ENCODE measurements around the gene RBM14. TPM values are rescaled to one million over a fixed set of nuclear protein-coding genes. Genes with fewer than 3 reads are reported as not detected.
"Not testable (repeated sequence)": the region's sequence is repeated elsewhere in the genome, so short reads cannot be mapped to it uniquely, and the experiment has no call there.

RBM14 gene
- total RNA-seq, 2 donors from 2014 or later = 286 to 398 TPM

DNA sequence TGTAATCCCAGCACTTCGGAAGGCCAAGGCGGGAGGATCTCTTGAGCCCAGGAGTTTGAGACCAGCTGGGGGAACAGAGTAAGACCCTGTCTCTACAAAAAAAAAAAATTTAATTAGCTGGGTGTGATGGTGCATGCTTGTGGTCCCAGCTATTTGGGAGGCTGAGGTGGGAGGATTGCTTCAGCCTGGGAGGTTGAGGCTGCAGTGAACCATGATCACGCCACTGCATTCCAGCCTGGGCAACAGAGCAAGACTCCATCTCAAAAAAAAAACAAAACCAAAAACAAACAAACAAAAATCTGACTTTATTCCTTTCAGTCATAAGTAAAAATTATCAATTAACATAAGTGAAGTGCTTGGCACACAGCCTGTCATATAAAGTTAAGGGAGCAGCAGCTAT lies 9.8 kb upstream of the RBM14 start:
- DNase-seq; H3K36me3 Mint-ChIP-seq (ENCODE audit: low read depth); ATAC-seq; H3K4me3 Mint-ChIP-seq; H3K27ac Mint-ChIP-seq; H3K9me3 ChIP-seq (ENCODE audit: control insufficient read depth, low read length, poor library complexity, severe bottlenecking); H3K4me1 Mint-ChIP-seq; H3K27me3 Mint-ChIP-seq: not testable (repeated sequence)

GRCh38 chr11:66607126-66607834 lies 9.2 kb upstream of the RBM14 start:
- peak overlapping the region; percentile 25 for H3K4me3 Mint-ChIP-seq
- no peaks in the 10 kb centered on the region for H3K36me3 Mint-ChIP-seq (ENCODE audit: low read depth)
- ATAC-seq = no peak
- H3K27me3 Mint-ChIP-seq = no peaks in the 10 kb centered on the region
- H3K27ac Mint-ChIP-seq = peak overlapping the region; percentile 79
- DNase-seq = no peak
- H3K4me1 Mint-ChIP-seq = peaks cover 5% of the 10 kb centered on the region
- H3K9me3 ChIP-seq (ENCODE audit: control insufficient read depth, low read length, poor library complexity, severe bottlenecking) = no peaks in the 10 kb centered on the region

DNA sequence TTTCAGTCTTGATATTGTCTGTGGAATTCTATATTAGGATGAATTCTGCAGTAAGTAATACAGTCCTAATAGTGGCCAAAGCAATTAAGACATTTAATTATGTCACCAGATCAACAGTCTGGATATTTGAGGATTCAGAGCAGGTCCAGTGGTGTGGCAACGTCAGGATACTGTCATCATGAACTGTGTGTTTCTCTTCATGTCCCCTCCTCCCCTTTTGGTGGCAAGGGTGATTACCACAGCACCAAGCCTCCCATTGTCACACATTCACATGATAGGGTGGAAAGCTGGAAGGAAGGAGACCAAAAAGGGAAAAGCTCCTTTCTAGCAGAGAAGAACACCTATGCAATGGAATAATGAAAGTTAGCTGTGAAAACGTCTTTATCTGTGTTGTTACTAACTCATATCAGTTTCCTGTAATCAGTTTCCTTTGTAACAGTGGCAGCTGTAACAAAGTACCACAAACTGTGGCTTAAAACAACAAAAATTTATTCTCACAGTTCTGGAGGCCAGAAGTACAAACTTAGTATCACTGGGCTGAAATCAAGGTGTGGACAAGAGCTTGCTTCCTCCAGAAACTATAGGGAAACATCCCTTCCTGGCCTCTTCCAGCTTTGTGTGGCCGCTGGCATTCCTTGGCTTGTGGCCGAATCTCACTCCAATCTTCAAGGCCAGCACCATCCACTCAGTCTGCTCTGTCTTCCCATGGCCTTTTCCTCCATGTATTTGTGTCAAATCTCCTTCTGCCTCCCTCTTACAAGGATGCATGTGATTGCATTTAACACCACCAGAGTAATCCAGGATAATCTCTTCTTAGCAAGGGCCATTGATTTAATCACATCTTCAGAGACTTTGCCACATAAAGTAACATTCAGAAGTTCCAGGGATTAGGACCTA lies 6.5 kb upstream of the RBM14 start:
- no peaks in the 10 kb centered on the region for H3K9me3 ChIP-seq (ENCODE audit: control insufficient read depth, low read length, poor library complexity, severe bottlenecking)
- no peaks in the 10 kb centered on the region for H3K36me3 Mint-ChIP-seq (ENCODE audit: low read depth)
- no peak for DNase-seq
- H3K27me3 Mint-ChIP-seq = no peaks in the 10 kb centered on the region
- peak overlapping the region; percentile 12 for H3K27ac Mint-ChIP-seq
- no peak overlapping the region for H3K4me3 Mint-ChIP-seq
- H3K4me1 Mint-ChIP-seq = peaks cover 5% of the 10 kb centered on the region
- ATAC-seq = peak; percentile 39

GRCh38 chr11:66612458-66612857 lies 4.0 kb upstream of the RBM14 start:
- peaks cover 21% of the 10 kb centered on the region for H3K4me1 Mint-ChIP-seq
- no peak for ATAC-seq
- H3K27me3 Mint-ChIP-seq = no peaks in the 10 kb centered on the region

GRCh38 chr11:66614073-66614472 lies 2.4 kb upstream of the RBM14 start:
- Mint-ChIP-seq H3K36me3 (ENCODE audit: low read depth) (peaks cover 12% of the 10 kb centered on the region), H3K27me3 (no peaks in the 10 kb centered on the region), H3K4me1 (peaks cover 36% of the 10 kb centered on the region), H3K27ac (no peak overlapping the region), H3K4me3 (no peak overlapping the region)
- H3K9me3 ChIP-seq (ENCODE audit: control insufficient read depth, low read length, poor library complexity, severe bottlenecking) = no peaks in the 10 kb centered on the region
- DNase-seq (no peak), ATAC-seq (no peak)

More at GRCh38 chr11:66612458-66612857, 4.0 kb upstream of the RBM14 start:
- peaks cover 7% of the 10 kb centered on the region for H3K36me3 Mint-ChIP-seq (ENCODE audit: low read depth)
- DNase-seq = no peak
- H3K9me3 ChIP-seq (ENCODE audit: control insufficient read depth, low read length, poor library complexity, severe bottlenecking) = no peaks in the 10 kb centered on the region
- no peak overlapping the region for H3K4me3 Mint-ChIP-seq
- H3K27ac Mint-ChIP-seq = no peak overlapping the region

GRCh38 chr11:66617155-66617834 lies 865 bp downstream of the RBM14 start:
- Mint-ChIP-seq H3K4me1 (peaks cover 51% of the 10 kb centered on the region), H3K27me3 (no peaks in the 10 kb centered on the region), H3K27ac (peak overlapping the region; percentile 97), H3K36me3 (ENCODE audit: low read depth) (peaks cover 12% of the 10 kb centered on the region), H3K4me3 (peak overlapping the region; percentile 98)
- no peak for ATAC-seq
- peak in 1 of 3 donors; percentile 22 for DNase-seq
- H3K9me3 ChIP-seq (ENCODE audit: control insufficient read depth, low read length, poor library complexity, severe bottlenecking) = no peaks in the 10 kb centered on the region

DNA sequence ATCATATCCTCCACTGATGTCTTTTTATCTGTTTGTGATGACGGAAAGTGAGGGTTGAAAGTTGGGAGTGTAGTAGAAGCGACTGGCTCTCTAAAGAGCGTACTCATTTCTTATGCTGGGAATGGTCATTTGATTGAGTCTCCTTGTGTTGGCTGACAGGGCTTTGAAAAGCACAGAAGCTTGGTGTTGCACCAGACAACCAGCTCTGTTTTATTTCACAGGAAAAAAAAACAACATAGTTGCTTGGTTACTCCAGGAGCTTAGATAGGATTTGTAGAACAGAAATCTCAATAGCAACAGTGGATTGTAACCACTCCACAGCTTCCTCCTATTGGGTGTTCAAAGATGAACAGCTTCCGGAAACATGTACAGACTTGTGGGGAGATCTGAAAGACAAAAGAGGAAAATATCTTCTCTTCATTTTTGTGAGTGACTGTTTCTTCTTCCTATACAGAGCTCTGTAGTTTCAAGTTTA lies 2.7 kb downstream of the RBM14 start:
- DNase-seq (peak in 1 of 3 donors; percentile 35), ATAC-seq (peak; percentile 60)
- H3K27me3 Mint-ChIP-seq = no peaks in the 10 kb centered on the region
- peak overlapping the region; percentile 98 for H3K4me3 Mint-ChIP-seq
- H3K4me1 Mint-ChIP-seq = peaks cover 69% of the 10 kb centered on the region
- H3K36me3 Mint-ChIP-seq (ENCODE audit: low read depth) = peaks cover 14% of the 10 kb centered on the region
- H3K9me3 ChIP-seq (ENCODE audit: control insufficient read depth, low read length, poor library complexity, severe bottlenecking) = no peaks in the 10 kb centered on the region
- peak overlapping the region; percentile 97 for H3K27ac Mint-ChIP-seq

GRCh38 chr11:66624450-66624849 lies 8.0 kb downstream of the RBM14 start:
- no peaks in the 10 kb centered on the region for H3K9me3 ChIP-seq (ENCODE audit: control insufficient read depth, low read length, poor library complexity, severe bottlenecking)
- H3K4me1 Mint-ChIP-seq = peaks cover 64% of the 10 kb centered on the region
- H3K27ac Mint-ChIP-seq = peak overlapping the region; percentile 97
- no peaks in the 10 kb centered on the region for H3K27me3 Mint-ChIP-seq
- H3K36me3 Mint-ChIP-seq (ENCODE audit: low read depth) = peaks cover 14% of the 10 kb centered on the region
- no peak overlapping the region for H3K4me3 Mint-ChIP-seq
- no peak for ATAC-seq
- DNase-seq = no peak

GRCh38 chr11:66625041-66625751 lies 8.8 kb downstream of the RBM14 start:
- H3K9me3 ChIP-seq (ENCODE audit: control insufficient read depth, low read length, poor library complexity, severe bottlenecking) = no peaks in the 10 kb centered on the region
- peaks cover 63% of the 10 kb centered on the region for H3K4me1 Mint-ChIP-seq
- H3K4me3 Mint-ChIP-seq = no peak overlapping the region
- DNase-seq = no peak
- ATAC-seq = no peak
- H3K36me3 Mint-ChIP-seq (ENCODE audit: low read depth) = peaks cover 14% of the 10 kb centered on the region
- peak overlapping the region; percentile 91 for H3K27ac Mint-ChIP-seq
- no peaks in the 10 kb centered on the region for H3K27me3 Mint-ChIP-seq

GRCh38 chr11:66625752-66626149 lies 9.3 kb downstream of the RBM14 start:
- Mint-ChIP-seq H3K27ac (peak overlapping the region; percentile 91), H3K36me3 (ENCODE audit: low read depth) (peaks cover 14% of the 10 kb centered on the region), H3K27me3 (no peaks in the 10 kb centered on the region), H3K4me1 (peaks cover 61% of the 10 kb centered on the region), H3K4me3 (peak overlapping the region; percentile 76)
- ATAC-seq (no peak), DNase-seq (no peak)
- H3K9me3 ChIP-seq (ENCODE audit: control insufficient read depth, low read length, poor library complexity, severe bottlenecking) = no peaks in the 10 kb centered on the region

DNA sequence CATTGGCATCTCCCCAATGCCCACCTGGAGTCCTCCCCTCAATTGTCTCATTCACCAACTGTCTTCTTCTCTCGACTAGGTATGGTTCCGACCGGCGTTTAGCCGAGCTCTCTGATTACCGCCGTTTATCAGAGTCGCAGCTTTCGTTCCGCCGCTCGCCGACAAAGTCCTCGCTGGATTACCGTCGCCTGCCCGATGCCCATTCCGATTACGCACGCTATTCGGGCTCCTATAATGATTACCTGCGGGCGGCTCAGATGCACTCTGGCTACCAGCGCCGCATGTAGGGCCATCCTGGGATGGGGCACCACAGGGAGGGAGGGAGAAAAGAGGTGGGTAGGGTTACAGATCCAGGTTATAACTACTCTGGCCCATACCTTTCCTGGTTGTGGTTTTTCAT lies 10.0 kb downstream of the RBM14 start:
- H3K27ac Mint-ChIP-seq = peak overlapping the region; percentile 91
- peaks cover 58% of the 10 kb centered on the region for H3K4me1 Mint-ChIP-seq
- H3K4me3 Mint-ChIP-seq = peak overlapping the region; percentile 76

GRCh38 chr11:66626926-66627325 lies 10.5 kb downstream of the RBM14 start:
- Mint-ChIP-seq H3K27ac (peak overlapping the region; percentile 91), H3K4me1 (peaks cover 55% of the 10 kb centered on the region), H3K36me3 (ENCODE audit: low read depth) (peaks cover 14% of the 10 kb centered on the region), H3K4me3 (peak overlapping the region; percentile 12), H3K27me3 (no peaks in the 10 kb centered on the region)
- no peaks in the 10 kb centered on the region for H3K9me3 ChIP-seq (ENCODE audit: control insufficient read depth, low read length, poor library complexity, severe bottlenecking)
- DNase-seq (no peak), ATAC-seq (no peak)

More for the DNA sequence above, 10.0 kb downstream of the RBM14 start:
- no peak for DNase-seq
- Mint-ChIP-seq H3K36me3 (ENCODE audit: low read depth) (peaks cover 14% of the 10 kb centered on the region), H3K27me3 (no peaks in the 10 kb centered on the region)
- ATAC-seq = no peak
- no peaks in the 10 kb centered on the region for H3K9me3 ChIP-seq (ENCODE audit: control insufficient read depth, low read length, poor library complexity, severe bottlenecking)
